Stimulated activated CD4-positive, alpha-beta T cell treated with anti-CD3 and anti-CD28 coated beads, Interleukin-15, amount 100 ng/mL, for 1 hour (primary cell): ENCODE data around the gene PRKN.

Source experiments
- DNase-seq, 2 donors: peaks; one replicate each; pipeline ENCODE4 v3.0.0-alpha.2; 2020; ENCODE audit warnings: low read depth in 1 of 2, low spot score in 1 of 2

The PRKN gene

DNA sequence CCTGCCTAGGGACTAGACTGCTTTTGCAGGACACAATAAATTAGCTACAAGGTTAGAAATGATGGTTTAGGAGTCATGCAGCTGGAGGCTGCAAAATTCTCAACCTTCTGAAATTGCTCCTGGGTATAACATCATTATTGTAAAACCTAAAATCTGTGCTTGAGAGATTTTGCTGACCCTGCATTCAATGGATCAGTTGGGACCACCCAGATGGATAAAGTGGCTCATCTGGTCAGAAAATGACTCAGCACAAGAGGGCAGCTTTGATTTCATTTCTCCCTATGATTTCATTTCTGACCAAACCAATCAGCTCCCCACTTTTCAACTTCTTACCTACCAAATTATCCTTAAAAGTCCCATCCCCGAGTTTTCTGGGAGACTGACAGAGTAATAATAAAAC, 1086.4 kb downstream of the PRKN start:
- DNase-seq, result no peak

- DNase-seq, result no peak
Observed at GRCh38 chr6:161639772-161640171, 1087.8 kb downstream of the PRKN start.

DNA sequence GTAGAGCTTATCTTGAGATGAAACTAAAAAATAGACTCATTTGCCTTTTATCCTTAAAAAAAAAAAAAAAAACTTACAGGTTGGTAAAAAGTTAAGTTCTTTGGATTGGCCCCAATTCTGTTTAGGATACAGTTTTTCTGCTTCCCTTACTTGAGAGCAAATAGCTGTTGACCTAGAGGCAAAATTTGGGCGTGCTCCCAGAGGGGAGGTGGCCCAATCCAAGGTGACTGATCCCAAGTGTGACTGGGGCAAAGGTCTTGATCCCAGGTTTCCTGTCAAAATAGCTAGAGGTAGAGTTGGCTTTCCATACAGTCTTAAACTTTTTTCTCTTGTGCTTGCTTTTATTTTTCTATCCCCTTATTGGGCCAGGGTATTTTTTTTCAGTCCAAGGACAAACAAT, 1089.9 kb downstream of the PRKN start:
- no peak for DNase-seq

- DNase-seq, result no peak
Observed at GRCh38 chr6:161636882-161637430, 1090.6 kb downstream of the PRKN start.

GRCh38 chr6:161635975-161636374, 1091.6 kb downstream of the PRKN start:
- no peak for DNase-seq

DNA sequence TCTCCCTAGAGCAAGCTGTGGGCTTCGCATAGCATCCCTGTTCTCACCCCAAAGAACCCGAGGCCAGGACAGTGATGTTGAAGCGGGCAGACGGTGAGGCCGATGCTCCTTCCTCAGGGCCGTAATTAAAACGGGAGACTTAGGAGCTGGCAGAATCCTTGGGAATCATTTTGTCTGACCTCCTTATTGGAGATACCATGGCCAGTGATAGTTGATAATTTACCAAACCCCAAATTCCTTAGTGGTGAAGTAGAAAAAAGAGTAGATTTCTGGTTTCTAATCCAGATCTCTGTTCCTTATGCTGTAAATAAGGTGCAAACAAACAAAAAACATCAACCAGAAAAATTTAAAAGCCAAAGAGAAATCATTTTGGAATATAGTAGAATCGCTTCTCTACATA, 1092.7 kb downstream of the PRKN start:
- no peak for DNase-seq

DNA sequence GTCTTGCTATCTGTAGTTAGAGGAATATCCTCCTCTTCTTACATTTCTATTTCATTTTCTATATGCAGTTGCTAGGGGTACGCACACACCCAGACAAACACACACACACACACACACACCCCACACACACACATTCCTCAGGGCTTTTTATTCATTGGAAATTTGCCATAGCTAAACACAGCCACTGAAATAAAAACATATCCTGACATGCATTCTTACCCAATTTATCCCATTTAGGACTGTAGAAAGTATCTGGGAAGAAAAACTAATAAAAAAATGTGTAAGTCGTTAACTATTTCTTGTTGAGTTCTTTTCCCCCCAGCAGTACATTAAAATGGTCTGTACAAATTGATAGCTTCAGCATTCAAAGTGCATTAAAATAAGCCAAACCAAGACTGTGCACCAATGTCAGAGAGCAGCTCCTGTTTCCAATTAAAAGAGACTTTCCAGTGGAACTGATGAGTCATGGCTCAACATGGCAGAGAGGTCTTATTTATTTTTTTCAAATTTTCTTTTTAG, 1095.8 kb downstream of the PRKN start:
- DNase-seq, result no peak

DNA sequence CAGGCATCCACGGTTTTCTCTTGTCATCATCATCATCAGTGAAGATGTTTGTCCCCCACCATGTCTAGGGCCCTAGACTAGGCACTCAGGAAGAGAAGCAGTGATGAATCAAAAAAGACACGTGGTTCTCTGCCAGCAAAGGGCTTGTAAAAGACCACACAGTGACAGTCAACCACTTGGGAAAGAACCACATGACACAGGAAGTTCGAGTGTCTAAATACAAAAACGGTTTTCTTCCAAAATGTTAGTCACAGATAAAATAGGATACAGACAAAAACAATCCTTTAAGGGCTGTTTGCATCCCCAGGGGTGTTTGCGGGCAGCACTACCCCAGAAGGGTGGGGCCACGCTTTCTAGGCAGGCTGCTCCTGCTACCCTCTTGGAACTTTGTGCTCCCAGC, 1096.9 kb downstream of the PRKN start:
- DNase-seq, result no peak

DNA sequence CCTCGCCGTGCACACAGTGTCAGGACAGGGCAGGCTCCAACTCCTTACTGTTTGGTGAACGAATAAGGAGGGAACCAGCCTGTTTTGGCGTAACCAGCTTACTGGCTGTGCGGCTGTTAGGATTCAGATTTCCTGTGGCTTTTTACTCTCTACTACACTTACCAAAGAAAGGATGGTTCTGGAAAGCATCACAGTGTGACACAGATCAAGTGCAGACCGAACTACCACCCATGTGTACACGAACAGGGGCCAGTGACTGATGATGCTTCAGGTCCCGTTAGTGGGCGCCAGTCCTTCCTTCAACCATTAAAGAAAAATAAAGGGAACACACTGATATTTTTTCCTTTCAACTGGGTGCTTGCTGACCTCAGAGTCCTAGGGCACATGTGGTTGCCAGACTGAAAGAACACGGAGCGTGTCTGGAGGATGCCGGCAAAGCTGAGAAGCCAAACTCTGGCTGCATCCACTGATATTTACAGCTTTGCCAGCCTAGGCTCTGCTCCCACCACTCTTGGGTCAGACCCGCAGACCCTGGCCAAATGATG, 1101.4 kb downstream of the PRKN start:
- no peak for DNase-seq

GRCh38 chr6:161624111-161624510, 1103.5 kb downstream of the PRKN start:
- DNase-seq, result no peak

DNA sequence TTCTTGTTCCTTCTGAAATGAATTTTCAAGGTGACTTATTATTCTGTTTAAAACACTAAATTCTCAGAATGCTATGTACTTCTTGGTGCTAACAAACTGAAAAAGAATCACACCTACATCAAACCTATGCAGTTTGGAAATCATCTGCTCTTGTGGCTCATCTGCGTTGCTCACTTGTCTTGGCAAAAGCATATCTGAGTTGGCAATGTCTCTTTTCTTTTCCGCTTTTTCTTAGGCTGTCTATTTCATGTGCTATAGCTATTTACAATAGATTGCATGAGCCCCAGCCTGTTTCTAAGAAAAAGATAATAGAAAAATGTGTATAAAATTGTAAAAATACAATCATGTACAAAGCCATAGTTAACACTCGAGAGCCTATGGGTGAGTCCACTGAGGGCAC, 1104.8 kb downstream of the PRKN start:
- DNase-seq, result no peak

GRCh38 chr6:161618831-161619454, 1108.6 kb downstream of the PRKN start:
- no peak for DNase-seq

- DNase-seq, result no peak
Observed at GRCh38 chr6:161613711-161614110, 1113.9 kb downstream of the PRKN start.

GRCh38 chr6:161608771-161609170, 1118.8 kb downstream of the PRKN start:
- DNase-seq, result no peak

GRCh38 chr6:161607696-161608297, 1119.8 kb downstream of the PRKN start:
- no peak for DNase-seq

DNA sequence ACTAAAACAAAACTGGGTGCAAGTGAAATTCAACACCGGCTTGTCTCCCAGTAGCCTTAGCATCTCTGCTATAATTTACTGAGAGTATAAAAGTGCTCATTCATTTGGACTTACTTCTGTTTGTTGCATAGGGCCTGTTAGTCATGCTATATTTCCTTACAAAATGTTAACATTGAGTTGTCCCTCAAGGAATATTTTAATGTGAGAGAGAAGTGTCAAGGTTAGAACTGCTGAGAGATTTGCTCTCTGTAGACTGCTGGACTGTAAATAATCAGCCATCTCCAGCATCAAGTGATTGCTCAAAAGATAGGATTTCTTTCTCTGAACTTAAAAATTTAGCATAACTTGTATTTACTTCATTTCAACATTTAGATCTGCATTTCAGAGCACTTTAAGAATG, 1125.2 kb downstream of the PRKN start:
- no peak for DNase-seq

DNA sequence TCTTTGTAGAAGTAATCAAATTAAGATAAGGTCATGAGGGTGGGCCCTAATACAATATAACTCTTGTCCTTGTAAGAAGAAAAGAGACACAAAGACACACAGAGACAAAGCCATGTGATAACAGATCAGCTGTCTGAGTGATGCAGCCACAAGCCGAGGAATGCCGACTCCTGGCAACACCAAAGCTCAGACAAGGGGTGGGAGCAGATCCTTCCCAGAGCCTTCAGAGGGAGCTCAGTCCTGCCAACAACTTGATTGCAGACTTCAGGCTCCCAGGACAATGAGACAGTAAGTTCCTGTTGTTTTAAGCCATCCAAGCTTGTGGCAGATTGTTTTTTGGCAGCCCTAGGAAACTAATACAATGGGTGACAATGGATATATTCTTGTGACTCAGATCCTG, 1128.7 kb downstream of the PRKN start:
- no peak for DNase-seq

- no peak for DNase-seq
Observed at GRCh38 chr6:161596807-161597520, 1130.6 kb downstream of the PRKN start.

DNA sequence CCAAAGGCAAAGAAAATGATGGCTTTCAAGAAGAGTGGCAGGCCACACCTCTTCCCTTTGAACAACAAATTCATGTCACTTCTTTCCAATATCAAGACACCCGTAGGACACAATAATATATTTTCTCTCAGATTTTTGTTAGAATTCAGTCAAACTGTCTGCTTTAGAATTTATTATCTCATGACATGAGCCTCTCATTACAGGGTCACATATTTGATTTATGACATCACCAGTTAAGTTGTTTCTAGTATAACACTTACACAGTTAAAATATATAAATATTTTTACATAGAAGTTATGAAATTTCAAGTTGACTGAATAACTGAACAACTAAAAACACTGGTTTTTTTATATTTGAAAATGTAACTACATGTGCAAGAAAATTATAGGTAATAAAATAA, 1133.2 kb downstream of the PRKN start:
- DNase-seq, result no peak

GRCh38 chr6:161590961-161591627, 1136.5 kb downstream of the PRKN start:
- no peak for DNase-seq

DNA sequence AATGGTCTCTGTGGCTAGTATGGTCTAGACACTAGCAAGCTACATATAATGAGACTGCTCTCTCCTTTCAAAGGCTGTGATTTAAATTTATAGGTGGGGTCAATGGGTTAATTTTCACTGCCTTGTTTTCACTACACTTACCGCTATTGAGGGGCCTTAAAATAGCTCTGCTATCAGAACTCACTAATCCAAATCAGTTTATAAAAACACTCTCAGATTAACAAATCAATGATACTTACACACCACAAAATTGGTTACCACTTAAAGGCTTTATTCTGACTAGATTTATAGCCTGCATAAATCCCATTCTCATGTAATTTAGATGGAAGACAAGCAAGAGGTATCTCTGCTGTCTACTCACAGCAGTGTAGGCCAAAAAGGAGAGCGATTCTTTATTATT, 1140.7 kb downstream of the PRKN start:
- DNase-seq, result no peak
